Gastrocnemius medialis (tissue), 4 donors: ENCODE results near the gene CXorf58. TPM values are rescaled to one million over a fixed set of nuclear protein-coding genes. Genes with fewer than 3 reads are reported as not detected.

Source experiments
- ATAC-seq, 2 donors: fragments of 150-250 bp; one replicate each; pipeline ENCODE4 v1.9.1; 2016
- DNase-seq, 2 donors: peaks; one replicate each; pipeline ENCODE4 v3.0.0-alpha.2; 2019
- H3K27ac ChIP-seq, 4 donors: fragments of 200-600 bp; sonication (generic); 1 replicate in 1 of 4; 2 replicates in 3 of 4; pipeline ENCODE4 v1.5.1; 2016 to 2018; ENCODE audit warnings: mild to moderate bottlenecking in 2 of 4, moderate library complexity in 1 of 4
- H3K27me3 ChIP-seq, 3 donors: fragments of 200-600 bp; sonication (generic) in 2 of 3; 1 replicate in 1 of 3; 2 replicates in 2 of 3; pipeline versions ENCODE4 v1.5.1 to v1.6.0; 2016 to 2019; ENCODE audit warnings: mild to moderate bottlenecking in 1 of 3, moderate library complexity in 1 of 3
- H3K36me3 ChIP-seq, 2 donors: fragments of 200-600 bp; sonication (generic) in 1 of 2; one replicate each; pipeline ENCODE4 v1.5.1; 2017 to 2018
- H3K4me1 ChIP-seq, 2 donors: fragments of 200-600 bp; sonication (generic) in 1 of 2; one replicate each; pipeline ENCODE4 v1.5.1; 2016 to 2017; ENCODE audit warnings: mild to moderate bottlenecking in 2 of 2
- H3K4me3 ChIP-seq, 4 donors: fragments of 200-600 bp; sonication (generic) in 3 of 4; 1 replicate in 1 of 4; 2 replicates in 3 of 4; pipeline ENCODE4 v1.5.1; 2016 to 2019; ENCODE audit warnings: mild to moderate bottlenecking in 2 of 4
- H3K9me3 ChIP-seq, 3 donors: fragments of 200-600 bp; sonication (generic) in 2 of 3; 1 replicate in 1 of 3; 2 replicates in 2 of 3; pipeline ENCODE4 v1.5.1; 2016 to 2019
- CTCF ChIP-seq, 5 experiments: fragments of 450-650 bp in 3 of 5; fragments of 200-600 bp in 2 of 5; sonication (generic) in 2 of 5; IDR thresholded peaks in 4 of 5; conservative IDR thresholded peaks in 1 of 5; 1 replicate in 4 of 5; 2 replicates in 1 of 5; pipeline ENCODE4 v1.5.1; 2016 to 2019; ENCODE audit warnings: antibody characterized with exemption in 5 of 5, mild to moderate bottlenecking in 3 of 5, moderate library complexity in 3 of 5
- POLR2A ChIP-seq, 2 donors: fragments of 450-650 bp; IDR thresholded peaks; one replicate each; pipeline ENCODE4 v1.6.1; 2017; ENCODE audit warnings: antibody characterized with exemption in 2 of 2, mild to moderate bottlenecking in 2 of 2, moderate library complexity in 2 of 2
- in situ Hi-C, 4 donors: fragments of 200-750 bp; cut with MboI; loops; one replicate each; pipeline versions ENCODE4 v1.15.0 to v1.8.0; 2017; ENCODE audit warnings: low sequenced_read_pairs in 4 of 4
- intact Hi-C: fragments of 100-400 bp; cut with DNase I; formaldehyde crosslinking; loops from one replicate; pipeline ENCODE4 v1.15.1; 2023; ENCODE audit warnings: low total_unique reads
- total RNA-seq, 4 donors: library from RNA; depleted of rRNA; stranded (reverse); fragments of >200 nt; gene quantifications; one replicate each; pipeline versions ENCODE4 v1.1.0 to v1.2.3, GENCODE V29; 2016

CXorf58 gene
- total RNA-seq, 4 donors from 2014 or later = 3.1 TPM; not detected in 3

GRCh38 chrX:23884427-23885024, 23.3 kb upstream of the CXorf58 start:
- Histone ChIP-seq H3K27ac (no peak overlapping the region), H3K4me3 (no peak overlapping the region), H3K9me3 (no peaks in the 10 kb centered on the region), H3K4me1 (no peaks in the 10 kb centered on the region), H3K27me3 (no peaks in the 10 kb centered on the region), H3K36me3 (no peaks in the 10 kb centered on the region)
- in situ Hi-C loops = no loop called here
- TF ChIP-seq CTCF (IDR thresholded peaks at IDR 0.05 in 4 of 5, conservative IDR thresholded peaks at IDR 0.05 in 1 of 5) = no peak
- TF ChIP-seq POLR2A (IDR thresholded peaks at IDR 0.05) = no peak
- intact Hi-C loops = no loop called here
- ATAC-seq = no peak
- DNase-seq = no peak

DNA sequence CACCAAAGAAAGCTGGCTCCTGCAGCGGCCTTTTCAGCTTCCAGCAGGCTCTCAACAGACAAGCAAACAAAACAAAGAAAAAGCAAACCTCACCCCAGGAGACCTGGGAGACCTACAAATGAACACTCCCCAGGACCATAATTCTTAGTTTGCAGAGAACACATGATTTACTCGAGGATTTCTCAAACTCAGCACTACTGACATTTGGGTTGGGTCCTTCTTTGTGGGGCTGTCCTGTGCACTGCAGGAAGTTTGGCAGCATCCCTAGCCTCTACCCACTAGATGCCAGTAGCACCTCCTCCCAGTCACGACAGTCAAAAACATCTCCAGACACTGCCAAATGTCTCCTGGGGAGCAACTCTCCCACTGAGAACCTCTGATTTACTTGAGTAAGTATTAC, 22.0 kb upstream of the CXorf58 start:
- Histone ChIP-seq H3K4me3 (no peak overlapping the region), H3K36me3 (no peaks in the 10 kb centered on the region), H3K9me3 (no peaks in the 10 kb centered on the region), H3K4me1 (no peaks in the 10 kb centered on the region), H3K27ac (no peak overlapping the region), H3K27me3 (no peaks in the 10 kb centered on the region)
- TF ChIP-seq CTCF (IDR thresholded peaks at IDR 0.05 in 4 of 5, conservative IDR thresholded peaks at IDR 0.05 in 1 of 5) (no peak), POLR2A (IDR thresholded peaks at IDR 0.05) (no peak)
- intact Hi-C loops (no loop called here), in situ Hi-C loops (no loop called here)
- DNase-seq (no peak), ATAC-seq (no peak)

DNA sequence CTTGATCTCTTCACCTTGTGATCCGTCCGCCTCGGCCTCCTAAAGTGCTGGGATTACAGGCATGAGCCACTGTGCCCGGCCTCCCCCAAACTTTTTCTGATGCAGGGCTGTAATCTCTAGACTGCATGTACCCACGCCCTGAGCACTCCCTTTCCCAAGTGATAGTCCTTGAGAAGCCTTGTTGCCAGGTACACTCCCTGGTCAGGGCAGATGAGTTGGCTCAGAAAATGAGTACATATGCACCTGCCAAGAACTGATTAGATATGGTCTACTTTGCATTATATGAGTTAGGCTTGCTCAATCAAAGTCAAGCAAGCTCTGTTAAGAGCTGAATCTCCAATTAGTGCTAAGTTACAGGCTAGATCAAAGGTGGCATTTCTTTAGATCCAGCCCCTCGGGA, 20.4 kb upstream of the CXorf58 start:
- Histone ChIP-seq H3K9me3 (no peaks in the 10 kb centered on the region), H3K4me1 (no peaks in the 10 kb centered on the region), H3K36me3 (no peaks in the 10 kb centered on the region), H3K27me3 (no peaks in the 10 kb centered on the region), H3K4me3 (no peak overlapping the region), H3K27ac (no peak overlapping the region)
- intact Hi-C loops = no loop called here
- TF ChIP-seq CTCF (IDR thresholded peaks at IDR 0.05 in 4 of 5, conservative IDR thresholded peaks at IDR 0.05 in 1 of 5) (no peak), POLR2A (IDR thresholded peaks at IDR 0.05) (no peak)
- no peak for DNase-seq
- in situ Hi-C loops = no loop called here
- ATAC-seq = no peak

DNA sequence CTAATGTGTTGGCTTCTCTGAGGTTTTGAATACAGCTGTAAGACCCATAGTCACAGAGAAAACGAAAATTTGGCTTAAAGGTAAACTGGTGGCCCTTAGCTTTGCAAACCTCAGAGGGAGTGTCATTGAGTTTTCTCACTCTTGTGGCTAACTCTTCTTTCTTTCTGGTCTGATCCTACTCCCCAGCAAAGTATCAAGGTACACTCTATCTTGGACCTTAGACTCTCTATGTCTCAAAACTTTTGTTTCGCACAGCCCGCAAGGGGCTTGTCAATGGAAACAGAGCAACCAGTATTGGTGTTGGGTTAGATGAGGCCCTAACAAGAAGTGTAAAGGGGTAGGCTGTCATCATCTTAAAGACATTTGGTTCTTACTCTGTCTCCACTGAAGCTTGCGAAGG, 19.9 kb upstream of the CXorf58 start:
- ATAC-seq (no peak), DNase-seq (no peak)
- H3K36me3 ChIP-seq = no peaks in the 10 kb centered on the region
- intact Hi-C loops = no loop called here
- no peaks in the 10 kb centered on the region for H3K4me1 ChIP-seq
- no peaks in the 10 kb centered on the region for H3K27me3 ChIP-seq
- H3K9me3 ChIP-seq = no peaks in the 10 kb centered on the region
- H3K27ac ChIP-seq = no peak overlapping the region
- in situ Hi-C loops = no loop called here
- TF ChIP-seq POLR2A (IDR thresholded peaks at IDR 0.05) (no peak), CTCF (IDR thresholded peaks at IDR 0.05 in 4 of 5, conservative IDR thresholded peaks at IDR 0.05 in 1 of 5) (no peak)
- no peak overlapping the region for H3K4me3 ChIP-seq

GRCh38 chrX:23888887-23889501, 18.8 kb upstream of the CXorf58 start:
- Histone ChIP-seq H3K36me3 (no peaks in the 10 kb centered on the region), H3K27me3 (no peaks in the 10 kb centered on the region), H3K9me3 (no peaks in the 10 kb centered on the region), H3K4me3 (no peak overlapping the region), H3K4me1 (no peaks in the 10 kb centered on the region), H3K27ac (no peak overlapping the region)
- DNase-seq (no peak), ATAC-seq (no peak)
- in situ Hi-C loops = no loop called here
- TF ChIP-seq POLR2A (IDR thresholded peaks at IDR 0.05) (no peak), CTCF (IDR thresholded peaks at IDR 0.05 in 4 of 5, conservative IDR thresholded peaks at IDR 0.05 in 1 of 5) (no peak)
- intact Hi-C loops = no loop called here
